Kidney glomerular epithelial cell (primary cell): ENCODE results near the gene DAB1.
"Not testable (repeated sequence)": the region's sequence is repeated elsewhere in the genome, so short reads cannot be mapped to it uniquely, and the experiment has no call there.

Experiments
- DNase-seq: peaks from one replicate; lab custom pipeline; 2025; lab: John Stamatoyannopoulos, UW

Gene DAB1

DNA sequence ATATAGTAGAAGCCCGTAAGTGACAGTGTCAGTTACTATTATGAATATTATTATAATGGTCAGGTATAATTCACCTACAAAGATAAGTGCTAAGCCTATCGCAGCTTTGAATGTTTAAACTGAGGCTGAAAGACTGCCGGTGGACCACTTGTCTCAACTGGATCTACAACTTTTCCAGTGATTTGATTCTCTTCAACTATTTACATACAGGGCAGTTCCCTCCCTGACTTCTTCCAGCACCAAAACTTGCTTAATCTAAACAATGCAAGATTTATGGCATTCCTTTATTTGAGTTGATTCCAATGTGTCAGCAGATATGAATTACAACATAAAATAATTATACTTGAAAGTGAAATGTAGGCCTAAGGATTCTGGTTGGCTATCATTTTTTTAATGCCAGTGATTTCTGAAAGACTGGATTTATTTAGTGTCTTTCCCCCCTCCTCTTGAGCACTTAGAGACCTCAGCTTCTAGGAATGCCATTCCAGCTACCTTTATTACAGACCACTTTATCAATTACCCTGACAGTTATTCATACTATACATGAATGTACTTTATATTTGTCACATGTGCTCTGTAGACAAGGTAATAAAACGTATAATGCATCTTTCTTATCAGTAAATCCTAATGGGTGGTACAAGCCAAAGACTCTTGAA, 304.8 kb downstream of the DAB1 start:
- no peak for DNase-seq

GRCh38 chr1:57117753-57118152, 306.1 kb downstream of the DAB1 start:
- no peak for DNase-seq

- no peak for DNase-seq
Observed at GRCh38 chr1:57116871-57117270, 307.0 kb downstream of the DAB1 start.

DNA sequence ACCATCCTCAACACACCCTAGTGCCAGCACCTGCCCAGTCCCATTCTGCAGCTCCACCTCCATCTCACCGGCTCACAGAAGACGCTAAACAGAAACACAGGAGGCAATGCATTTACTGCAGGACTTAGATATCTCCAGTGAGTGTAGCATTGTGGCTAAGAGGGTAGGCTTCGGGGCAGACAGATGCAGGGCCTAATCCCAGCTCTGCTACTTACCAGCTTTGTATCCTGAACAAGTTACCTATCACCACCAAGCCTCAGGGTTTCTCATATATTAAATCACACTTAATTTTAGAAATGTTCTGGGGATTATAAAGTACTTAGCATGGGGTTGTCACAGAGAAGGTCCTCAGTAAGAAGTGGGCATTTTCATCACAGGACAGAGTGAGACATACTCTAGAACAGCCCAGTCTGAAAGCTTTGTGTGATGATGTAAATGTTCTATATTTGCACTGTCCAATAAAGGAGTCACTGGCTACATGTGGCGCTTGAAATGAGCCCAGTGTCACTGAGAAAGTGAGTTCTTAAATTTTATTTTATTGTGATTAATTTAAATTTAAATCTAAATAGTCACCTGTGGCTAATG, 308.7 kb downstream of the DAB1 start:
- no peak for DNase-seq

DNA sequence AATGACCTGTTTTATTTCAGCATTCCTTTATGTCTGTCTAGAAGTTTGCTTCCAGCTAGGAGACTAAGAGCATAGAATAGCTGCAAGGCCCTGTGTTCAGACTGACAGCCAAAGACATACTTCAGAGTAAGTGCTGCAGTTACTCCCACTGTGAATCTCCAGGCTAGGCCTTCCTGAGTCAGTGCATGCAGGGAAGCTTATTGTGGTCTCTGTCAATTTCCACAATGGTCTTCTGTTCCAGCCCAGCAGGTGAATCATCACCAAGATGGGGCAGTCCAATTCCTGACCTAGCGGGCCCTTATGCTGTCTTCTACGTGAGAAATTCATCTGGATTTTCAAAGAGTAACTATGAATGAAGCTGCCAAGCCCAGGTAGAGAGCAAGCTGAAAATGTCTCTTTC, 311.7 kb downstream of the DAB1 start:
- DNase-seq = no peak

- no peak for DNase-seq
Observed at GRCh38 chr1:57111175-57111574, 312.7 kb downstream of the DAB1 start.

- no peak for DNase-seq
Observed at GRCh38 chr1:57109883-57110282, 314.0 kb downstream of the DAB1 start.

GRCh38 chr1:57109247-57109646, 314.6 kb downstream of the DAB1 start:
- no peak for DNase-seq

- DNase-seq = no peak
Observed at GRCh38 chr1:57106296-57106695, 317.6 kb downstream of the DAB1 start.

- DNase-seq = no peak
Observed at GRCh38 chr1:57102561-57103326, 321.1 kb downstream of the DAB1 start.

- peak; percentile 27 for DNase-seq
Observed at GRCh38 chr1:57101209-57101608, 322.7 kb downstream of the DAB1 start.

GRCh38 chr1:57094749-57095148, 329.1 kb downstream of the DAB1 start:
- DNase-seq = no peak

- no peak for DNase-seq
Observed at GRCh38 chr1:57093122-57093521, 330.7 kb downstream of the DAB1 start.

DNA sequence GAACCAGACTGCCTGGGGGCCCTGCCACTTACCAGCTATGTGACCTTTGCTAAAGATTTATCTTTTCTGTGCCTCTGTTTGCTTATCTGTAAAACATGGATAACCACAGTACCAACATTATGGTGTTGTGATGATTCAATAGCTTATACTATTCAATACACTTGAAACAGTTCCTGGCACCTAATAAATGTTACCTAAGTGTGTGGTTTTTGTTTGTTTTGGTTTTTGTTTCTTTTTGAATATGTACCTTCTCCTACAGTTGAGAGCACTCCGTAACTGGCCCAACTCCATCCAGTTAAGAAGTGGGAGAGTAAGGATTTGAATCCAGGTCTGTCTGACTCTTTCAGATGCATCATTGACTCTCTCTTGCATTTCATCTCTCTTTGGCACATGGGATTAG, 332.2 kb downstream of the DAB1 start:
- no peak for DNase-seq

- DNase-seq = no peak
Observed at GRCh38 chr1:57089855-57090254, 334.0 kb downstream of the DAB1 start.

GRCh38 chr1:57089221-57089620, 334.6 kb downstream of the DAB1 start:
- no peak for DNase-seq

DNA sequence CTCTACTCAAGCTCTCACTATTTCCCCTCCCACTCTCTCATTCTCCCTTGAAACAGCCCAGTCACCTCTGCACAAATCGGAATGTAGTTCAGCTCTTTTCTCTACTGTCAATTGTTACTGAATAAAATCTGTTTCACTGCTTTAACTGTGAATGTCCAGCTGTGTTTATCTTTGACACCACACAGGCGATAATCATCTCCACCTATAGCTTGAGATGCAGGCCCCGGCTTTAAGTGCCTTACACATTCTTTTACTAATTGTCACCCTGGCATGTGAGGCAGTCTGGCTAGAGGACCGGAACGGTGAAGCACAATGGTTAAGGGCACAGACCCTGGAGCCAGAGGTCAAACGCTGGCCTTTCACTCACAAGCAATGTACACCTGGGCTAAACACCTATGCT, 335.2 kb downstream of the DAB1 start:
- no peak for DNase-seq

GRCh38 chr1:57087660-57088059, 336.2 kb downstream of the DAB1 start:
- DNase-seq = not testable (repeated sequence)

- no peak for DNase-seq
Observed at GRCh38 chr1:57086154-57086553, 337.7 kb downstream of the DAB1 start.

- no peak for DNase-seq
Observed at GRCh38 chr1:57084701-57085100, 339.2 kb downstream of the DAB1 start.

- DNase-seq = no peak
Observed at GRCh38 chr1:57082711-57083439, 341.0 kb downstream of the DAB1 start.

DNA sequence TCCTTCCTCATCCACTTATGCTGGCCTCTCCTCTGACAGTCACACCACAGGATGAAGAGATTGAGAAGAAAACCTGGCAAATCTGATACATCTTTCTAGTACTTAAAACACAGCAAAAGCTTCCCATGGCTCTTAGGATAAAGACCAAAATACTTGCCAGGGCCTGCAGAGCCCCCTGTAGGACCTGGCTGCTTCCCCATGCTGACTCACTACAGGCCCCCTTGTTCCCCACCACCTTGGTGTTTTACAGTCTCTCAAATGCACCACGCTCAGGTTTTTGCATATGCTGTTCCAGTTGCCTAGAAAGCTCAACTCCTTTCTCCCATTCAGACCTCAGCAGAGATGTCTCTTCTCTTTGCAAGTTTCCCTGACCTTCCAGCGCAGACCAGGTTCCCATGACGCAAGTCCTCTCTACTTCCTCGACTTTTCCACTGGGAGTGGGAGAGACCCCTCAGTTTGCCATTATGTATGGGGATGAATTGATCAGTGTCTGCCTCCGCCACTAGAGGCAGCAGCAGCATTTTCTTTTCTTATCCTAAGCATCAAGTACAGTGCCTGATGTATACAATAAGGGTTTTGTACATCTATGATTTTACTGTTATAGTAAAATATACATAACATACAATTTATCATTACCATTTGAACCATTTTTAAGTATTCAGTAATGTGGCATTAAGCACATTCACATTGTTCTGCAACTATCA, 344.3 kb downstream of the DAB1 start:
- no peak for DNase-seq
